OCI-LY1 (cell line): ENCODE results near the gene R3HDM1.

Source experiments
- CTCF ChIP-seq: fragments of 200-600 bp; sonication (generic), shearing (Covaris generic); IDR thresholded peaks from 2 replicates; pipeline ENCODE4 v1.5.1; 2017; ENCODE audit warnings: mild to moderate bottlenecking, antibody characterized with exemption, low read length, moderate library complexity, mixed read lengths
- EZH2 ChIP-seq: fragments of 200-600 bp; sonication (generic), shearing (Covaris generic); IDR thresholded peaks from 2 replicates; pipeline ENCODE4 v1.8.0; 2017; ENCODE audit warnings: borderline replicate concordance, mixed run types, mild to moderate bottlenecking, antibody characterized with exemption, low read length, moderate library complexity, mixed read lengths

GRCh38 chr2:135762530-135762929 lies 231.2 kb downstream of the R3HDM1 start:
- TF ChIP-seq EZH2 (no peak), CTCF (no peak)
